Activated CD4-positive, alpha-beta T cell treated with anti-CD3 and anti-CD28 coated beads, Interleukin-2, Interleukin-4, amounts not matched to agents 100 ng/mL and 50 ng/mL, durations not matched to agents 16 hours and 8 hours (primary cell): ENCODE data around the gene SSU72.
"Not testable (repeated sequence)": the region's sequence is repeated elsewhere in the genome, so short reads cannot be mapped to it uniquely, and the experiment has no call there.

Source experiments
- DNase-seq: peaks from one replicate; pipeline ENCODE4 v3.0.0-alpha.2; 2020; ENCODE audit warnings: low spot score

The SSU72 gene

GRCh38 chr1:1540818-1541628, 33.6 kb downstream of the SSU72 start:
- DNase-seq, result no peak

- peak; percentile 46 for DNase-seq
Measured at GRCh38 chr1:1540090-1540817, 34.4 kb downstream of the SSU72 start, which contains the start of gene TMEM240. Gene TMEM240, minus strand, starts transcription at chr1:1540624. Its CDS starts 278 bp downstream, at chr1:1540346.

GRCh38 chr1:1539310-1540089, 35.2 kb downstream of the SSU72 start:
- no peak for DNase-seq

- no peak for DNase-seq
Measured at GRCh38 chr1:1538989-1539309, 35.7 kb downstream of the SSU72 start.

GRCh38 chr1:1538334-1538733, 36.3 kb downstream of the SSU72 start:
- DNase-seq, result no peak

- DNase-seq, result no peak
Measured at GRCh38 chr1:1537626-1538250, 36.9 kb downstream of the SSU72 start.

GRCh38 chr1:1536938-1537546, 37.6 kb downstream of the SSU72 start:
- DNase-seq, result no peak

- no peak for DNase-seq
Measured at GRCh38 chr1:1536019-1536937, 38.4 kb downstream of the SSU72 start.

- DNase-seq, result no peak
Measured at GRCh38 chr1:1535201-1536018, 39.3 kb downstream of the SSU72 start.

GRCh38 chr1:1534401-1535154, 40.1 kb downstream of the SSU72 start:
- no peak for DNase-seq

GRCh38 chr1:1533894-1534291, 40.8 kb downstream of the SSU72 start:
- not testable (repeated sequence) for DNase-seq

GRCh38 chr1:1533176-1533893, 41.3 kb downstream of the SSU72 start:
- not testable (repeated sequence) for DNase-seq

GRCh38 chr1:1531947-1532346, 42.7 kb downstream of the SSU72 start:
- DNase-seq, result no peak

GRCh38 chr1:1529936-1530335, 44.7 kb downstream of the SSU72 start:
- DNase-seq, result no peak

- DNase-seq, result no peak
Measured at GRCh38 chr1:1529321-1529720, 45.3 kb downstream of the SSU72 start.

GRCh38 chr1:1528301-1529267, 46.1 kb downstream of the SSU72 start:
- DNase-seq, result no peak
